Gastroesophageal sphincter (tissue), 4 donors: ENCODE measurements around the gene ZBTB25. TPM values are rescaled to one million over a fixed set of nuclear protein-coding genes. Genes with fewer than 3 reads are reported as not detected.
"Not testable (repeated sequence)": the region's sequence is repeated elsewhere in the genome, so short reads cannot be mapped to it uniquely, and the experiment has no call there.

Source experiments
- ATAC-seq: fragments of 150-250 bp; one replicate; pipeline ENCODE4 v1.9.1; 2016; ENCODE audit warnings: mild to moderate bottlenecking, moderate library complexity
- H3K27ac ChIP-seq, 4 donors: fragments of 200-600 bp; sonication (generic) in 3 of 4; 1 replicate in 3 of 4; 2 replicates in 1 of 4; pipeline ENCODE4 v1.5.1; 2016 to 2019
- H3K27me3 ChIP-seq: fragments of 200-600 bp; sonication (generic); one replicate; pipeline ENCODE4 v1.5.1; 2019
- H3K36me3 ChIP-seq, 2 donors: fragments of 200-600 bp; sonication (generic); one replicate each; pipeline ENCODE4 v1.5.1; 2019; ENCODE audit warnings: control low read depth in 1 of 2
- H3K4me1 ChIP-seq, 3 donors: fragments of 200-600 bp; sonication (generic); 1 replicate in 2 of 3; 2 replicates in 1 of 3; pipeline ENCODE4 v1.5.1; 2016 to 2019; ENCODE audit warnings: control low read depth in 2 of 3
- H3K4me3 ChIP-seq, 2 donors: fragments of 200-600 bp; sonication (generic); one replicate each; pipeline ENCODE4 v1.5.1; 2019; ENCODE audit warnings: mild to moderate bottlenecking in 1 of 2, moderate library complexity in 1 of 2
- H3K9me3 ChIP-seq, 3 donors: fragments of 200-600 bp; sonication (generic); one replicate each; pipeline ENCODE4 v1.5.1; 2017 to 2019; ENCODE audit warnings: control low read depth in 2 of 3
- CTCF ChIP-seq, 4 experiments: fragments of 200-600 bp in 2 of 4; fragments of 450-650 bp in 2 of 4; sonication (generic) in 1 of 4; IDR thresholded peaks; one replicate each; pipeline ENCODE4 v1.5.1; 2017 to 2019; ENCODE audit warnings: antibody characterized with exemption in 4 of 4, mild to moderate bottlenecking in 2 of 4, moderate library complexity in 2 of 4
- EP300 ChIP-seq: sonication (generic); formaldehyde crosslinking; IDR thresholded peaks from one replicate; pipeline ENCODE4 v1.6.1; 2017; ENCODE audit warnings: antibody characterized with exemption, mild to moderate bottlenecking
- POLR2A ChIP-seq, 2 donors: fragments of 450-650 bp; IDR thresholded peaks; one replicate each; pipeline ENCODE4 v1.6.1; 2017; ENCODE audit warnings: antibody characterized with exemption in 2 of 2, mild to moderate bottlenecking in 2 of 2, moderate library complexity in 1 of 2
- POLR2AphosphoS5 ChIP-seq: sonication (generic); formaldehyde crosslinking; IDR thresholded peaks from one replicate; pipeline ENCODE4 v1.6.1; 2017; ENCODE audit warnings: antibody characterized with exemption
- WGBS, 2 donors: methylation state at CpG; one replicate each; pipeline ENCODE4 v1.1.5; 2018; ENCODE audit warnings: low coverage in 1 of 2; 5-methylcytosine and 5-hydroxymethylcytosine counted together
- total RNA-seq, 4 donors: library from RNA; depleted of rRNA; stranded (reverse); fragments of >200 nt; gene quantifications; one replicate each; pipeline ENCODE4 v1.1.0, GENCODE V29; 2016

The ZBTB25 gene
- total RNA-seq, 4 donors from 2014 or later: 7.4 to 12.5 (median 9.8) TPM

DNA sequence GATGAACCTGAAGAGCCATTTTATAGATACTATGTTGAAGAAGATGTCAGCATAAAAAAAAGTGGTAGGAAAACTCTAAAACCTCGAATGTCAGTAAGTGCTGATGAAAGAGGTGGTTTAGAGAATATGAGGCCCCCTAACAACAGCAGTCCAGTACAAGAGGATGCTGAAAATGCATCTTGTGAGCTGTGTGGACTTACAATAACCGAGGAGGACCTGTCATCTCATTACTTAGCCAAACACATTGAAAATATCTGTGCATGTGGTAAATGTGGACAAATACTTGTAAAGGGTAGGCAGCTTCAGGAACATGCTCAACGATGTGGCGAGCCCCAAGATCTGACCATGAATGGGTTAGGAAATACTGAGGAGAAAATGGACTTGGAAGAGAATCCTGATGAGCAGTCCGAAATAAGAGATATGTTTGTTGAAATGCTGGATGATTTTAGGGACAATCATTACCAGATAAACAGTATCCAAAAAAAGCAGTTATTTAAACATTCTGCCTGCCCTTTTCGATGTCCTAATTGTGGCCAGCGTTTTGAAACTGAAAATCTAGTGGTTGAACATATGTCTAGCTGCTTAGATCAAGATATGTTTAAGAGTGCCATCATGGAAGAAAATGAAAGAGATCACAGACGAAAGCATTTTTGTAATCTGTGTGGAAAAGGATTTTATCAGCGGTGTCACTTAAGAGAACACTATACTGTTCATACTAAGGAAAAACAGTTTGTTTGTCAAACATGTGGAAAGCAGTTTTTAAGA is 19.1 kb upstream of the ZBTB25 start:
- Histone ChIP-seq H3K4me3 (no peak overlapping the region), H3K9me3 (no peaks in the 10 kb centered on the region), H3K27me3 (no peaks in the 10 kb centered on the region), H3K4me1 (peaks cover 0 to 16% (median 0%) of the 10 kb centered on the region in 3 donors), H3K27ac (no peak overlapping the region), H3K36me3 (peaks cover 0 to 27% of the 10 kb centered on the region in 2 donors)
- ATAC-seq: no peak
- 76 to 83% methylated on average over 7 to 9 of the region's 9 CpGs for WGBS, 2 donors
- no peak for TF ChIP-seq CTCF (IDR thresholded peaks at IDR 0.05)
- no peak for TF ChIP-seq EP300
- no peak for TF ChIP-seq POLR2A (IDR thresholded peaks at IDR 0.05)
- TF ChIP-seq POLR2AphosphoS5: no peak

DNA sequence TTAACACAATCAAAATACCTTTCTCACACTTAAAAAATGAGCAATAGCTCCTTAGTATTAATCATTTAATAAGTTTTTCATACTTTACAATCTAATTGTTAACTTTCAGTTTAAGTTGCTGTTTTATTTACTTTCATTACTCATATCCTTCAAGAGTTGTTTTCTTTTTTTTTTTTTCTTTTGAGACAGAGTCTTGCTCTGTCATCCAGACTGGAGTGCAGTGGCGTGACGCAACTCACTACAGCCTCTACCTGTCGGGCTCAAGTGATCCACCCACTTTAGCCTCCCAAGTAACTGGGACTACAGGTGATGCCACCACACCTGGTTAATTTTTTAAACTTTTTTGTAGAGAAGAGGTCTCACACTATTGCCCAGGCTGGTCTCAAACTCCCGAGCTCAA is 17.1 kb upstream of the ZBTB25 start:
- Histone ChIP-seq H3K27me3 (no peaks in the 10 kb centered on the region), H3K4me3 (no peak overlapping the region), H3K4me1 (peaks cover 0 to 19% (median 3%) of the 10 kb centered on the region in 3 donors), H3K36me3 (peaks cover 0 to 23% of the 10 kb centered on the region in 2 donors), H3K9me3 (no peaks in the 10 kb centered on the region), H3K27ac (no peak overlapping the region)
- WGBS, 2 donors: 93 to 100% methylated on average over 1 to 4 of the region's 4 CpGs
- no peak for ATAC-seq
- TF ChIP-seq POLR2AphosphoS5: no peak
- no peak for TF ChIP-seq EP300
- no peak for TF ChIP-seq CTCF (IDR thresholded peaks at IDR 0.05)
- no peak for TF ChIP-seq POLR2A (IDR thresholded peaks at IDR 0.05)

GRCh38 chr14:64518229-64518628 is 14.6 kb upstream of the ZBTB25 start:
- TF ChIP-seq EP300 (no peak), POLR2AphosphoS5 (no peak), CTCF (IDR thresholded peaks at IDR 0.05) (no peak), POLR2A (IDR thresholded peaks at IDR 0.05) (no peak)
- Histone ChIP-seq H3K4me1 (peaks cover 0 to 42% (median 6%) of the 10 kb centered on the region in 3 donors), H3K4me3 (no peak overlapping the region), H3K36me3 (peaks cover 0 to 21% of the 10 kb centered on the region in 2 donors), H3K27ac (no peak overlapping the region), H3K27me3 (no peaks in the 10 kb centered on the region), H3K9me3 (no peaks in the 10 kb centered on the region)
- ATAC-seq: no peak
- 81 to 89% methylated on average over 4 of the region's 4 CpGs for WGBS, 2 donors

GRCh38 chr14:64517667-64518066 is 14.0 kb upstream of the ZBTB25 start:
- H3K9me3 ChIP-seq, H3K27ac ChIP-seq, ATAC-seq, H3K27me3 ChIP-seq, H3K4me3 ChIP-seq: not testable (repeated sequence)
- H3K4me1 ChIP-seq: peaks cover 3 to 48% (median 6%) of the 10 kb centered on the region in 3 donors
- 80% methylated on average over 1 of the region's 6 CpGs; no CpG with 5 or more reads in 1 of the 2 donors for WGBS, 2 donors
- H3K36me3 ChIP-seq: peaks cover 0 to 15% of the 10 kb centered on the region in 2 donors

DNA sequence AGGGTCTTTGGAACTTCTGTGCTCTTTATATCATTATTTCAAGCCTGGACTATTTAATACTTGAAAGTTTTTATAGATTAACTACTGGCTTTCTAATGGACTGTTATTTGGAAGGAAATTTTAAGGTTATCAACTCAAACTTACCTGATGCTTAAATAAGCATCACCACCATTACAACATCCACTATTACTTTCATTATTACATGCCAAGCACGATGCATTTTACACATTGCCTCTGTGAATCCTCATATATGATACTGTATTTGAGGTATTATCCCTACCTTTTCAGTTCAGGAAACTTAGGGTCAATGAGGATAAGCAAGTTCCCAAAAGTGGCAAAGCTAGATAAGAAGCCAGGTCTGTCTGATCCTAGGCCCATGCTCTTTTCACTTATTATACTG is 13.3 kb upstream of the ZBTB25 start:
- Histone ChIP-seq H3K4me3 (no peak overlapping the region), H3K27ac (no peak overlapping the region), H3K4me1 (peaks cover 4 to 54% (median 6%) of the 10 kb centered on the region in 3 donors), H3K9me3 (no peaks in the 10 kb centered on the region), H3K27me3 (no peaks in the 10 kb centered on the region), H3K36me3 (peaks cover 0 to 8% of the 10 kb centered on the region in 2 donors)
- TF ChIP-seq POLR2AphosphoS5 (no peak), POLR2A (IDR thresholded peaks at IDR 0.05) (no peak), EP300 (no peak), CTCF (IDR thresholded peaks at IDR 0.05) (no peak)
- no peak for ATAC-seq
- 86 to 100% methylated on average over 1 of the region's 1 CpG for WGBS, 2 donors
